Neural progenitor cell (in vitro differentiated cells): ENCODE data around the gene DDAH2.

Experiments
- CTCF ChIP-seq: fragments of 200-600 bp; sonication (generic); IDR thresholded peaks from 2 replicates; pipeline ENCODE4 v1.5.1; 2017; ENCODE audit warnings: antibody characterized with exemption, mild to moderate bottlenecking
- EZH2 ChIP-seq: fragments of 200-600 bp; sonication (generic); IDR thresholded peaks from 2 replicates; pipeline ENCODE4 v1.6.1; 2017; ENCODE audit warnings: antibody characterized with exemption, mild to moderate bottlenecking, moderate library complexity
- EZH2phosphoT487 ChIP-seq: fragments of 200-600 bp; sonication (generic); IDR thresholded peaks from 2 replicates; pipeline ENCODE4 v1.6.1; 2017; ENCODE audit warnings: antibody characterized with exemption

- TF ChIP-seq CTCF (no peak), EZH2 (no peak), EZH2phosphoT487 (no peak)
Measured at GRCh38 chr6:31691564-31692108, 37.5 kb downstream of the DDAH2 start.
